Endothelial cell of hepatic sinusoid (primary cell): ENCODE measurements around the gene TM4SF20.
"Not testable (repeated sequence)": the region's sequence is repeated elsewhere in the genome, so short reads cannot be mapped to it uniquely, and the experiment has no call there.

Experiments
- in situ Hi-C: cut with HindIII; loops from 2 replicates; pipeline ENCODE4 v1.10.0; 2017; ENCODE audit warnings: low sequenced_read_pairs

The TM4SF20 gene

GRCh38 chr2:227368574-227368973 is 10.5 kb downstream of the TM4SF20 start:
- in situ Hi-C loops = no loop called here

- in situ Hi-C loops = no loop called here
These were observed 11.7 kb downstream of the TM4SF20 start for GRCh38 chr2:227367427-227367795.

- in situ Hi-C loops = no loop called here
These were observed 12.2 kb downstream of the TM4SF20 start for GRCh38 chr2:227366769-227367426.

GRCh38 chr2:227365833-227366232 is 13.3 kb downstream of the TM4SF20 start:
- in situ Hi-C loops = no loop called here

GRCh38 chr2:227364585-227365263 is 14.4 kb downstream of the TM4SF20 start:
- in situ Hi-C loops = not testable (repeated sequence)

- in situ Hi-C loops = no loop called here
These were observed 15.3 kb downstream of the TM4SF20 start for GRCh38 chr2:227363756-227364155.

GRCh38 chr2:227360351-227360750 is 18.8 kb downstream of the TM4SF20 start:
- in situ Hi-C loops = no loop called here

GRCh38 chr2:227351639-227352038 is 27.5 kb downstream of the TM4SF20 start:
- in situ Hi-C loops = no loop called here

- in situ Hi-C loops = no loop called here
These were observed 29.0 kb downstream of the TM4SF20 start for GRCh38 chr2:227349989-227350612.

- in situ Hi-C loops = no loop called here
These were observed 30.8 kb downstream of the TM4SF20 start for GRCh38 chr2:227348324-227348723.

- in situ Hi-C loops = no loop called here
These were observed 32.0 kb downstream of the TM4SF20 start for GRCh38 chr2:227347117-227347516.

GRCh38 chr2:227344231-227344630 is 34.9 kb downstream of the TM4SF20 start:
- in situ Hi-C loops = no loop called here

GRCh38 chr2:227341553-227341952 is 37.6 kb downstream of the TM4SF20 start:
- in situ Hi-C loops = no loop called here

GRCh38 chr2:227340106-227340505 is 39.0 kb downstream of the TM4SF20 start:
- in situ Hi-C loops = no loop called here

- in situ Hi-C loops = no loop called here
These were observed 40.0 kb downstream of the TM4SF20 start for GRCh38 chr2:227339098-227339599.

- in situ Hi-C loops = no loop called here
These were observed 41.7 kb downstream of the TM4SF20 start for GRCh38 chr2:227337442-227337841.

- in situ Hi-C loops = no loop called here
These were observed 43.4 kb downstream of the TM4SF20 start for GRCh38 chr2:227335713-227336112.

- in situ Hi-C loops = no loop called here
These were observed 52.3 kb downstream of the TM4SF20 start for GRCh38 chr2:227326783-227327182.

- in situ Hi-C loops = no loop called here
These were observed 53.3 kb downstream of the TM4SF20 start for GRCh38 chr2:227325839-227326195.

- in situ Hi-C loops = no loop called here
These were observed 53.9 kb downstream of the TM4SF20 start, which contains the start of gene MFF for GRCh38 chr2:227324995-227325838. MFF (plus strand) TSS chr2:227325251; CDS start chr2:227330666, 5,415 bp downstream.

- in situ Hi-C loops = no loop called here
These were observed 54.5 kb downstream of the TM4SF20 start for GRCh38 chr2:227324642-227324994.
